GM19240 (cell line): ENCODE data around the gene SSX2.
"Not testable (repeated sequence)": the region's sequence is repeated elsewhere in the genome, so short reads cannot be mapped to it uniquely, and the experiment has no call there.

Source experiments
- DNase-seq: peaks from one replicate; pipeline ENCODE4 v3.0.0; 2011; ENCODE audit warnings: low spot score; ENCODE audit not compliant: insufficient read length

The SSX2 gene, protein sequence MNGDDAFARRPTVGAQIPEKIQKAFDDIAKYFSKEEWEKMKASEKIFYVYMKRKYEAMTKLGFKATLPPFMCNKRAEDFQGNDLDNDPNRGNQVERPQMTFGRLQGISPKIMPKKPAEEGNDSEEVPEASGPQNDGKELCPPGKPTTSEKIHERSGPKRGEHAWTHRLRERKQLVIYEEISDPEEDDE

DNA sequence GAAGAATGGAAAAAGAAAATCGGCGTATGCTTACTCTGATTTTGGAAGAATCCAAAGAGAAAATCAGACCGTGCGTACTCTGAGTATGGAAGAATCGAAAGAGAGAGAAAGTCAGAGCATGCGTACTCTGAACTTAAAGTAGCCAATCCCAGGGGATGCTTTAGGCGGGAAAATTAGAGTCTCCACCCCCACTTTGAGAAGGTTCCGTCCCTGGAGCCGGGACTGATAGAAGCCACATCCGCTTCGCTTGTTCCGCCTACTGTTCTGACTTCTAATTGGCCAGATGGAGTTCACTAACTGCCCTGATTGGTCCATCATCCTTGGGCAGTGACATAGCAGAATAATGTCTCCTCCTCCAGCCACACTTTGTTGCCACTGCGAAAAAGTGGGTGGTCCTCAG, at the start of gene SSX2:
SSX2 (minus strand) TSS at position 101 of the 400 bp plus-strand sequence. CDS start 1,429 bp downstream, outside the sequence.
- not testable (repeated sequence) for DNase-seq

DNA sequence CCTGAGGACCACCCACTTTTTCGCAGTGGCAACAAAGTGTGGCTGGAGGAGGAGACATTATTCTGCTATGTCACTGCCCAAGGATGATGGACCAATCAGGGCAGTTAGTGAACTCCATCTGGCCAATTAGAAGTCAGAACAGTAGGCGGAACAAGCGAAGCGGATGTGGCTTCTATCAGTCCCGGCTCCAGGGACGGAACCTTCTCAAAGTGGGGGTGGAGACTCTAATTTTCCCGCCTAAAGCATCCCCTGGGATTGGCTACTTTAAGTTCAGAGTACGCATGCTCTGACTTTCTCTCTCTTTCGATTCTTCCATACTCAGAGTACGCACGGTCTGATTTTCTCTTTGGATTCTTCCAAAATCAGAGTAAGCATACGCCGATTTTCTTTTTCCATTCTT, 44.0 kb upstream of the SSX2 start, which contains the start of gene SSX2B:
SSX2B (plus strand) TSS at position 301 of the 400 bp plus-strand sequence. CDS start 1,429 bp downstream, outside the sequence.
- not testable (repeated sequence) for DNase-seq

DNA sequence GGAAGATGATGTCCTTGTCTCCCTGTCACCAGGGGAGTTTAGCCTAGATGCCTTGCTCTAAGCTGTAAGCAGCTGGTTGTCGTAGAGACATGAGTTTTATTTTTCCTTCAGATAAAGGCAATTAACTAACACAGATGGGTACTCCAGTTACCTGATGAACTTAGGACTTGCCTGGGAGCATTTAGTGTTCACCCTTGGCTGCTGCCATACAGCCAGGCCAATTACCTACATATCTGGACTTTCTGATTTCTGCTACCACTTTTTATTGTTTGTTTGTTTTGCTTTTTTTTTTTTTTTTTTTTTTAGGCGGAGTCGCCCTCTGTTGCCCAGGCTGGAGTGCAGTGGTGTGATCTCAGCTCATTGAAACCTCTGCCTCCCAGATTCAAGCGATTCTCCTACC, 14.9 kb downstream of the SSX2 start:
- not testable (repeated sequence) for DNase-seq

DNA sequence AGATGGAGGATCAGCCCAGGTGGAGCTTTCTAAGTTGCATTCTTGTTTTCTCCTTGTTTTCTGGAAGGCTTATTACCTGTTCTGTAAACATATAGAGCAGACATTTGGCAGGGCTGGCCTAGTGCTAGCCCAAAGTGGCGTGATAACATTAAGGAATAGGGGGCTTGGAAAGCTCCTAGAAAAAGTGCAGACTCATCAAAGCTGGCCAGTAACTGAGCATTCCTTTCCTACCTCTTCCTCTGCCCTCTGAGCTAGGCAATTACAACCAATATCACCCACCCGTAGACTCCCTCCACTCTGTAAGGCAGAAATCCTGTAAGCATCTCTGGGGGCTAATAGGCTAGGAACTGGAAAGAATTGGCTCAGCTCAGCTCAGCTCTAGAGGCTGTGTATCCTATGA, 44.8 kb downstream of the SSX2 start:
- not testable (repeated sequence) for DNase-seq

DNA sequence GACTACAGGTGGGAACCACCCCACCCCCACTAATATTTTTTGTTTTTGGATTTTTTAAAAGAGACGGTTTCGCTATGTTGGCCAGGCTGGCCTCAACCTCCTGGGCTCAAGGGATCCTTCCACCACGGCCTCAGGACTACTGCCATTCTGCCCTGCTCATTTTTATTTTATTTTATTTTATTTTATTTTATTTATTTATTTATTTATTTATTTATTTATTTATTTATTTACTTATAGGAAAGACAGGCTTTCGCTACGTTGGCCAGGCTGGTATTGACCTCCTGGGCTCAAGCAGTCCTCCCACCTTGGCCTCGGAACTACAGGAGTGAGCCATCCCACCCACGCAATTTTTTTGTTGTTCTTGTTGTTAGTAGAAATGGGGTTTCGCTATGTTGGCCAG, 51.5 kb downstream of the SSX2 start:
- DNase-seq = not testable (repeated sequence)

DNA sequence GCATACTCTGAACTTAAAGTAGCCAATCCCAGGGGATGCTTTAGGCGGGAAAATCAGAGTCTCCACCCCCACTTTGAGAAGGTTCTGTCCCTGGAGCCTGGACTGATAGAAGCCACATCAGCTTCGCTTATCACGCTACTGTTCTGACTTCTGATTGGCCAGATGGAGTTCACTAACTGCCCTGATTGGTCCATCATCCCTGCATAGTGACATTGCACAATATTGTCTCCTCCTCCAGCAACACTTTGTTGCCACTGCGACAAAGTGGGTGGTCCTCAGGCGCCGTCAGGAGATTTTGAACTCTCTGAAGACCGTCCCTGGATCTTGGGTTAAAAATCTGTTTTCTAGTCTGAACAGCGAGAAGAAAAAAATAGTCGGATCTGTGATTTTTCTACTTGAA, 52.2 kb downstream of the SSX2 start, which contains the start of gene SSX7:
SSX7 (minus strand) TSS at position 101 of the 400 bp plus-strand sequence. CDS start 1,428 bp downstream, outside the sequence.
- not testable (repeated sequence) for DNase-seq

DNA sequence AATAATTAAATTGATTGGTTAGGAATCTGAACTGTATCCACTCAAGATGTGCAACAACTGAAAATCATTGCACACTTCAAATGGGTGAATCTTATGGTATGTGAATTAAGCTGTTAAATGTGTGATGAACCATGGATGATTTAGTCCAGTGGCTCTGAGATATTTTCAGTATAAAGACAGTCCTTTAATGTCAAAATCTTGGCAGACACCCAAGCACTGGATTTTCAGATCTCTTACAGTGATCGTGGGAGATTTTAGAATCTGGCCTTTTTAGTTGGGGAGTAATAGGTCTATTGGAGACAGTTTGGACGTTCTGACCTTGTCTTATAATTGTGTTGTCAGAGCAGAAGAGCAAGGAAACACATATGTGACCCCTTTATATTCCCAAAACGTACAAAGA, 56.3 kb downstream of the SSX2 start:
- not testable (repeated sequence) for DNase-seq

DNA sequence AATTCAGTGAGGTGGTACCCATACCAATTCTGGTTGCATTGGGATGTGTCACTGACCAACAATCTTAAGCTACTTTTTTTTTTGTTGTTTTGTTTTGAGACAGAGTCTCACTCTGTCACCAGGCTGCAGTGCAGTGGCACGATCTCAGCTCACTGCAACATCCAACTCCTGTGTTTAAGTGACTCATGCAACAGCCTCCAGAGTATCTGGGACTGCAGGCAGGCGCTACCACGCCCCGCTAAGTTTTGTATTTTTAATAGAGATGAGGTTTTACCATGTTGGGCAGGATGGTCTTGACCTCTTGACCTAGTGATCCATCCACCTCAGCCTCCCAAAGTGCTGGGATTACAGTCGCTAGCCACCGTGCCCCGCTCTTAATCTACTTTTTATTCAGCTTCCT, 58.0 kb downstream of the SSX2 start:
- DNase-seq = not testable (repeated sequence)
